Liver (tissue), 9 donors: Measurements from ENCODE around the gene XPR1. TPM values are rescaled to one million over a fixed set of nuclear protein-coding genes. Genes with fewer than 3 reads are reported as not detected.
A peak's percentile ranks its signal among the peaks of the same experiment; 100 is the strongest.

Experiments used
- DNase-seq: peaks from one replicate; pipeline ENCODE4 v3.0.0-alpha.2; 2017; ENCODE audit warnings: low spot score
- H3K27ac ChIP-seq, 2 donors: one replicate each; pipeline ENCODE4 v1.7.0; 2013; ENCODE audit warnings: inconsistent platforms in 2 of 2, low read length in 2 of 2, control low read depth in 1 of 2, low read depth in 1 of 2, mild to moderate bottlenecking in 1 of 2
- H3K27me3 ChIP-seq, 4 donors: one replicate each; pipeline versions ENCODE4 v1.6.1 to v1.7.0; 2013; ENCODE audit warnings: low read length in 3 of 4, inconsistent platforms in 1 of 4, mild to moderate bottlenecking in 1 of 4, moderate library complexity in 1 of 4; ENCODE audit not compliant: control insufficient read depth in 4 of 4, insufficient read depth in 4 of 4
- H3K36me3 ChIP-seq, 4 donors: one replicate each; pipeline versions ENCODE4 v1.6.1 to v1.7.0; 2013; ENCODE audit warnings: low read length in 3 of 4, mild to moderate bottlenecking in 3 of 4, low read depth in 1 of 4, moderate library complexity in 1 of 4; ENCODE audit not compliant: control insufficient read depth in 4 of 4, insufficient read depth in 3 of 4
- H3K4me1 ChIP-seq, 4 donors: one replicate each; pipeline versions ENCODE4 v1.6.1 to v1.7.0; 2013; ENCODE audit warnings: low read length in 3 of 4, mild to moderate bottlenecking in 3 of 4, moderate library complexity in 1 of 4; ENCODE audit not compliant: control insufficient read depth in 4 of 4, insufficient read depth in 4 of 4
- H3K4me3 ChIP-seq, 3 donors: one replicate each; pipeline versions ENCODE4 v1.6.1 to v1.7.0; 2013; ENCODE audit warnings: low read length in 3 of 3, control low read depth in 1 of 3, low read depth in 1 of 3, mild to moderate bottlenecking in 1 of 3
- H3K9ac ChIP-seq, 2 donors: one replicate each; pipeline ENCODE4 v1.7.0; 2013; ENCODE audit warnings: low read length in 2 of 2, mild to moderate bottlenecking in 2 of 2, moderate library complexity in 2 of 2, control low read depth in 1 of 2, low read depth in 1 of 2
- H3K9me3 ChIP-seq, 4 donors: one replicate each; pipeline versions ENCODE4 v1.6.1 to v1.7.0; 2013; ENCODE audit warnings: low read length in 3 of 4; ENCODE audit not compliant: control insufficient read depth in 4 of 4
- ATF3 ChIP-seq: IDR thresholded peaks from 2 replicates; pipeline ENCODE4 v1.6.1; 2016; ENCODE audit warnings: antibody characterized with exemption
- CTCF ChIP-seq: fragments of 150-350 bp; IDR thresholded peaks from 2 replicates; pipeline ENCODE4 v1.5.1; 2017; ENCODE audit warnings: improper control_type of control experiment, low read depth, low read length; ENCODE audit not compliant: missing input control
- EGR1 ChIP-seq, 2 donors: IDR thresholded peaks; 2 replicates each; pipeline ENCODE4 v1.6.1; 2016 to 2018; ENCODE audit warnings: antibody characterized with exemption in 2 of 2, low read depth in 2 of 2
- FOXA1 ChIP-seq: IDR thresholded peaks from 2 replicates; pipeline ENCODE4 v1.6.1; 2016; ENCODE audit warnings: antibody characterized with exemption
- FOXA2 ChIP-seq: IDR thresholded peaks from 2 replicates; pipeline ENCODE4 v1.6.1; 2016; ENCODE audit warnings: antibody characterized with exemption
- GABPA ChIP-seq, 2 donors: IDR thresholded peaks in 1 of 2; conservative IDR thresholded peaks in 1 of 2; 2 replicates each; pipeline ENCODE4 v1.6.1; 2016; ENCODE audit warnings: antibody characterized with exemption in 2 of 2, mild to moderate bottlenecking in 1 of 2, moderate library complexity in 1 of 2
- HNF4A ChIP-seq, 2 donors: conservative IDR thresholded peaks; 2 replicates each; pipeline ENCODE4 v1.6.1; 2016; ENCODE audit warnings: antibody characterized with exemption in 2 of 2, mild to moderate bottlenecking in 2 of 2
- HNF4G ChIP-seq: IDR thresholded peaks from 2 replicates; pipeline ENCODE4 v1.6.1; 2016; ENCODE audit warnings: antibody characterized with exemption
- JUND ChIP-seq, 2 donors: IDR thresholded peaks; 2 replicates each; pipeline ENCODE4 v1.6.1; 2016; ENCODE audit warnings: antibody characterized with exemption in 2 of 2
- MAX ChIP-seq: IDR thresholded peaks from 2 replicates; pipeline ENCODE4 v1.6.1; 2016; ENCODE audit warnings: antibody characterized with exemption
- RAD21 ChIP-seq, 2 donors: IDR thresholded peaks; 2 replicates each; pipeline ENCODE4 v1.6.1; 2016; ENCODE audit warnings: antibody characterized with exemption in 2 of 2, mild to moderate bottlenecking in 2 of 2
- RXRA ChIP-seq, 2 donors: IDR thresholded peaks; 2 replicates each; pipeline ENCODE4 v1.6.1; 2017 to 2018; ENCODE audit warnings: antibody characterized with exemption in 2 of 2, mild to moderate bottlenecking in 1 of 2
- TAF1 ChIP-seq: conservative IDR thresholded peaks from 2 replicates; pipeline ENCODE4 v1.6.1; 2016; ENCODE audit warnings: antibody characterized with exemption, mild to moderate bottlenecking
- YY1 ChIP-seq: IDR thresholded peaks from 2 replicates; pipeline ENCODE4 v1.6.1; 2016; ENCODE audit warnings: antibody characterized with exemption, mild to moderate bottlenecking
- WGBS: extraction: QIAGEN DNeasy Blood & Tissue Kit; methylation state at CpG from one replicate; pipeline ENCODE4 v1.1.7; 2013; 5-methylcytosine and 5-hydroxymethylcytosine counted together
- polyA plus RNA-seq, 2 donors: library from polyadenylated mRNA; stranded (reverse) in 1 of 2; unstranded in 1 of 2; fragments of 200-250 nt in 1 of 2; fragments of >200 nt in 1 of 2; fragmentation: Nextera tagmentation in 1 of 2; extraction: Ambion mirVana in 1 of 2; gene quantifications; one replicate each; pipeline versions ENCODE4 v1.2.1 to v1.2.3, GENCODE V29; 2013 to 2015
- total RNA-seq, 2 donors: library from RNA; depleted of rRNA; stranded (reverse); fragments of >200 nt; gene quantifications; one replicate each; pipeline ENCODE4 v1.2.3, GENCODE V29; 2014
- TF ChIP-seq, protein P1 (sequence below): IDR thresholded peaks from 2 replicates; pipeline ENCODE4 v1.6.1; 2016; ENCODE audit warnings: antibody characterized with exemption, mild to moderate bottlenecking
- TF ChIP-seq, protein P2 (sequence below): IDR thresholded peaks from 2 replicates; pipeline ENCODE4 v1.6.1; 2016; ENCODE audit warnings: antibody characterized with exemption
- donor health status: healthy.
- donor health status: healthy.
- donor health status: healthy.
- donor health status: healthy.
- donor health status: healthy.

The XPR1 gene
- total and polyA plus RNA-seq, 4 donors: 1.8 to 14.3 (median 5.9) TPM

DNA sequence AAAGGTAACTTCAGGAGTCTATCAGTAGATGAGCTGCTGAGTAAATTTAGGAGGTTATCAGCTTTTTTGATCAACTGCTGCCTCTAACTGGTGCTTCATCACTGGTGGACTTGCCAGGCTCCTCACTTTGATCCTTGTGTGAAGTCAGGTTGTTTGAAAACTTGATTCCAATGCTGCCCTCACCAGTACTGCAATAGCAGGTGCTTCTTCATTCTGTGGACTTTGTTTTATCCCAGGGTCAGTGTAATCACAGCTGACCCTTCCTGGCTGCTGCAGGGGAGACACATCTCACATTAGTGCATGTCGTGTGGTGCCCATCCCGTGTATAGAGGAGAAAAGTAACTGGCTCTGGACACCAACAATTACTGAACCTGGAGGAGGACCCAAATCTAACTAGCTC lies 260.9 kb downstream of the XPR1 start:
- Histone ChIP-seq H3K9ac (no peak overlapping the region), H3K9me3 (no peaks in the 10 kb centered on the region), H3K4me3 (no peak overlapping the region), H3K36me3 (no peaks in the 10 kb centered on the region), H3K4me1 (peaks cover 0 to 2% (median 0%) of the 10 kb centered on the region in 4 donors), H3K27me3 (no peaks in the 10 kb centered on the region), H3K27ac (no peak overlapping the region)
- no peak for TF ChIP-seq CTCF
- WGBS: 62% methylated on average over 2 of the region's 2 CpGs
- DNase-seq: no peak

DNA sequence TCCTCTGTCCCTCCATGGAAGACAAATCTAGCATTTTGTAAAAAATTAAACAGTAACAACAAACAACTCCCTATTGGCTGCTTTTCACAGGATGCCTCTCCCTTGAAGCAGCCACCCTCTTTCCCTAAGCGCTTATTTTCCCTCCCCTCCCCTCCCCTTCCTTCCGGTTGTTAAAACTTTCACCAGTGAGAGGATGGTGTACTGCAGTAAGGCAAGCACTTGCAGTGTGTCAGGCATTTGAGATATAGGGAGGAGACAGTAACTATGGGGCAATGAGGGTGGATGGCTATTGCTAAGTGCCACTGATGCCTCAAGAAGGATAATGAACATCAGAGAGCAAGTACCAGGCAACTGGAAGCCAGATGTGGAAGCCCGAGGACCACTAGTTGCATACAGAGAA lies 261.8 kb downstream of the XPR1 start:
- Histone ChIP-seq H3K4me1 (peaks cover 0 to 2% (median 0%) of the 10 kb centered on the region in 4 donors), H3K9me3 (no peaks in the 10 kb centered on the region), H3K27me3 (no peaks in the 10 kb centered on the region), H3K27ac (no peak overlapping the region), H3K9ac (no peak overlapping the region), H3K4me3 (no peak overlapping the region), H3K36me3 (no peaks in the 10 kb centered on the region)
- 82% methylated on average over 3 of the region's 3 CpGs for WGBS
- TF ChIP-seq RAD21 (IDR thresholded peaks at IDR 0.05) (peak in 1 of 2 donors; percentile 6), FOXA2 (no peak)
- no peak for DNase-seq

GRCh38 chr1:180896161-180896560 lies 264.3 kb downstream of the XPR1 start:
- TF ChIP-seq FOXA1: no peak
- no peak for TF ChIP-seq HNF4A (conservative IDR thresholded peaks at IDR 0.05)
- no peak for TF ChIP-seq YY1
- no peak for TF ChIP-seq TAF1
- TF ChIP-seq RAD21 (IDR thresholded peaks at IDR 0.05): no peak
- TF ChIP-seq, protein P1, sequence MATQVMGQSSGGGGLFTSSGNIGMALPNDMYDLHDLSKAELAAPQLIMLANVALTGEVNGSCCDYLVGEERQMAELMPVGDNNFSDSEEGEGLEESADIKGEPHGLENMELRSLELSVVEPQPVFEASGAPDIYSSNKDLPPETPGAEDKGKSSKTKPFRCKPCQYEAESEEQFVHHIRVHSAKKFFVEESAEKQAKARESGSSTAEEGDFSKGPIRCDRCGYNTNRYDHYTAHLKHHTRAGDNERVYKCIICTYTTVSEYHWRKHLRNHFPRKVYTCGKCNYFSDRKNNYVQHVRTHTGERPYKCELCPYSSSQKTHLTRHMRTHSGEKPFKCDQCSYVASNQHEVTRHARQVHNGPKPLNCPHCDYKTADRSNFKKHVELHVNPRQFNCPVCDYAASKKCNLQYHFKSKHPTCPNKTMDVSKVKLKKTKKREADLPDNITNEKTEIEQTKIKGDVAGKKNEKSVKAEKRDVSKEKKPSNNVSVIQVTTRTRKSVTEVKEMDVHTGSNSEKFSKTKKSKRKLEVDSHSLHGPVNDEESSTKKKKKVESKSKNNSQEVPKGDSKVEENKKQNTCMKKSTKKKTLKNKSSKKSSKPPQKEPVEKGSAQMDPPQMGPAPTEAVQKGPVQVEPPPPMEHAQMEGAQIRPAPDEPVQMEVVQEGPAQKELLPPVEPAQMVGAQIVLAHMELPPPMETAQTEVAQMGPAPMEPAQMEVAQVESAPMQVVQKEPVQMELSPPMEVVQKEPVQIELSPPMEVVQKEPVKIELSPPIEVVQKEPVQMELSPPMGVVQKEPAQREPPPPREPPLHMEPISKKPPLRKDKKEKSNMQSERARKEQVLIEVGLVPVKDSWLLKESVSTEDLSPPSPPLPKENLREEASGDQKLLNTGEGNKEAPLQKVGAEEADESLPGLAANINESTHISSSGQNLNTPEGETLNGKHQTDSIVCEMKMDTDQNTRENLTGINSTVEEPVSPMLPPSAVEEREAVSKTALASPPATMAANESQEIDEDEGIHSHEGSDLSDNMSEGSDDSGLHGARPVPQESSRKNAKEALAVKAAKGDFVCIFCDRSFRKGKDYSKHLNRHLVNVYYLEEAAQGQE: no peak
- TF ChIP-seq FOXA2: no peak
- TF ChIP-seq HNF4G: no peak
- TF ChIP-seq RXRA (IDR thresholded peaks at IDR 0.05): no peak
- no peak for TF ChIP-seq EGR1 (IDR thresholded peaks at IDR 0.05; ENCODE audit: low read depth in 2 of 2)
- TF ChIP-seq, protein P2, sequence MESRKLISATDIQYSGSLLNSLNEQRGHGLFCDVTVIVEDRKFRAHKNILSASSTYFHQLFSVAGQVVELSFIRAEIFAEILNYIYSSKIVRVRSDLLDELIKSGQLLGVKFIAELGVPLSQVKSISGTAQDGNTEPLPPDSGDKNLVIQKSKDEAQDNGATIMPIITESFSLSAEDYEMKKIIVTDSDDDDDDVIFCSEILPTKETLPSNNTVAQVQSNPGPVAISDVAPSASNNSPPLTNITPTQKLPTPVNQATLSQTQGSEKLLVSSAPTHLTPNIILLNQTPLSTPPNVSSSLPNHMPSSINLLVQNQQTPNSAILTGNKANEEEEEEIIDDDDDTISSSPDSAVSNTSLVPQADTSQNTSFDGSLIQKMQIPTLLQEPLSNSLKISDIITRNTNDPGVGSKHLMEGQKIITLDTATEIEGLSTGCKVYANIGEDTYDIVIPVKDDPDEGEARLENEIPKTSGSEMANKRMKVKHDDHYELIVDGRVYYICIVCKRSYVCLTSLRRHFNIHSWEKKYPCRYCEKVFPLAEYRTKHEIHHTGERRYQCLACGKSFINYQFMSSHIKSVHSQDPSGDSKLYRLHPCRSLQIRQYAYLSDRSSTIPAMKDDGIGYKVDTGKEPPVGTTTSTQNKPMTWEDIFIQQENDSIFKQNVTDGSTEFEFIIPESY: no peak
- TF ChIP-seq GABPA (IDR thresholded peaks at IDR 0.05 in 1 of 2, conservative IDR thresholded peaks at IDR 0.05 in 1 of 2): no peak
- TF ChIP-seq CTCF: no peak
- no peak for TF ChIP-seq MAX
- no peak for TF ChIP-seq JUND (IDR thresholded peaks at IDR 0.05)
- TF ChIP-seq ATF3: no peak
- Histone ChIP-seq H3K27me3 (no peaks in the 10 kb centered on the region), H3K4me3 (no peak overlapping the region), H3K4me1 (peaks cover 0 to 2% (median 0%) of the 10 kb centered on the region in 4 donors), H3K9ac (no peak overlapping the region), H3K36me3 (no peaks in the 10 kb centered on the region), H3K27ac (no peak overlapping the region), H3K9me3 (no peaks in the 10 kb centered on the region)
- WGBS: 95% methylated on average over 3 of the region's 3 CpGs
- no peak for DNase-seq
